Esophagus muscularis mucosa (tissue), 4 donors: ENCODE measurements around the gene MYO16.

Experiments used
- EP300 ChIP-seq: sonication (generic); formaldehyde crosslinking; IDR thresholded peaks from one replicate; pipeline ENCODE4 v1.6.1; 2017; ENCODE audit warnings: antibody characterized with exemption
- POLR2A ChIP-seq: fragments of 450-650 bp; IDR thresholded peaks from one replicate; pipeline ENCODE4 v1.6.1; 2017; ENCODE audit warnings: antibody characterized with exemption, moderate library complexity, mild to moderate bottlenecking, low read depth
- TF ChIP-seq, protein P1 (sequence below), 3 experiments: fragments of 200-600 bp in 2 of 3; fragments of 450-650 bp in 1 of 3; sonication (generic) in 2 of 3; IDR thresholded peaks; one replicate each; pipeline ENCODE4 v1.5.1; 2017 to 2019; ENCODE audit warnings: antibody characterized with exemption in 3 of 3, mild to moderate bottlenecking in 2 of 3, moderate library complexity in 1 of 3

GRCh38 chr13:108787700-108788414 is 158.4 kb downstream of the MYO16 start:
- TF ChIP-seq, protein P1, sequence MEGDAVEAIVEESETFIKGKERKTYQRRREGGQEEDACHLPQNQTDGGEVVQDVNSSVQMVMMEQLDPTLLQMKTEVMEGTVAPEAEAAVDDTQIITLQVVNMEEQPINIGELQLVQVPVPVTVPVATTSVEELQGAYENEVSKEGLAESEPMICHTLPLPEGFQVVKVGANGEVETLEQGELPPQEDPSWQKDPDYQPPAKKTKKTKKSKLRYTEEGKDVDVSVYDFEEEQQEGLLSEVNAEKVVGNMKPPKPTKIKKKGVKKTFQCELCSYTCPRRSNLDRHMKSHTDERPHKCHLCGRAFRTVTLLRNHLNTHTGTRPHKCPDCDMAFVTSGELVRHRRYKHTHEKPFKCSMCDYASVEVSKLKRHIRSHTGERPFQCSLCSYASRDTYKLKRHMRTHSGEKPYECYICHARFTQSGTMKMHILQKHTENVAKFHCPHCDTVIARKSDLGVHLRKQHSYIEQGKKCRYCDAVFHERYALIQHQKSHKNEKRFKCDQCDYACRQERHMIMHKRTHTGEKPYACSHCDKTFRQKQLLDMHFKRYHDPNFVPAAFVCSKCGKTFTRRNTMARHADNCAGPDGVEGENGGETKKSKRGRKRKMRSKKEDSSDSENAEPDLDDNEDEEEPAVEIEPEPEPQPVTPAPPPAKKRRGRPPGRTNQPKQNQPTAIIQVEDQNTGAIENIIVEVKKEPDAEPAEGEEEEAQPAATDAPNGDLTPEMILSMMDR (IDR thresholded peaks at IDR 0.05), result no peak
- TF ChIP-seq EP300, result no peak
- TF ChIP-seq POLR2A, result no peak
